Activated CD8-positive, alpha-beta T cell treated with anti-CD3 and anti-CD28 coated beads for 36 hours (primary cell): ENCODE measurements around the gene MAP3K7CL. TPM values are rescaled to one million over a fixed set of nuclear protein-coding genes. Genes with fewer than 3 reads are reported as not detected.

Source experiments
- ATAC-seq: fragments of 200-7000 bp; cut with Tn5 transposase; one replicate; pipeline ENCODE4 v1.10.0; 2021; ENCODE audit warnings: mild to moderate bottlenecking, moderate library complexity
- CTCF ChIA-PET: fragments of 350-600 bp; sonication (Branson Sonifier 250); formaldehyde crosslinking; loops from one replicate; lab custom pipeline; 2021; ENCODE audit warnings: antibody characterized with exemption; lab: Charles Lee
- POLR2A ChIA-PET: fragments of 350-600 bp; sonication (Branson Sonifier 250); formaldehyde crosslinking; loops from one replicate; lab custom pipeline; 2021; ENCODE audit warnings: antibody characterized with exemption; lab: Charles Lee
- DNase-seq: peaks from one replicate; pipeline ENCODE4 v3.0.0-alpha.2; 2020
- H3K27ac Mint-ChIP-seq: one replicate; pipeline ENCODE4 v1.8.0; 2021; ENCODE audit warnings: mild to moderate bottlenecking, mixed read lengths
- H3K27me3 Mint-ChIP-seq: one replicate; pipeline ENCODE4 v1.8.0; 2021; ENCODE audit warnings: mixed read lengths
- H3K36me3 Mint-ChIP-seq: one replicate; pipeline ENCODE4 v1.8.0; 2021; ENCODE audit warnings: low read depth, mixed read lengths
- H3K4me1 Mint-ChIP-seq: one replicate; pipeline ENCODE4 v1.8.0; 2021; ENCODE audit warnings: low read depth, mixed read lengths
- H3K4me3 Mint-ChIP-seq: one replicate; pipeline ENCODE4 v1.8.0; 2021; ENCODE audit warnings: mild to moderate bottlenecking, moderate library complexity, mixed read lengths
- H3K9me3 Mint-ChIP-seq: one replicate; pipeline ENCODE4 v1.8.0; 2021; ENCODE audit warnings: mixed read lengths
- intact Hi-C: fragments of 100-400 bp; cut with micrococcal nuclease; formaldehyde crosslinking; loops from one replicate; pipeline ENCODE4 v1.10.0; 2022
- total RNA-seq, 2 experiments: library from RNA; stranded (reverse); gene quantifications; one replicate each; pipeline ENCODE4 v1.2.3, GENCODE V29; 2021
- TF ChIP-seq, protein P1 (sequence below): fragments of 200-600 bp; IDR thresholded peaks from one replicate; pipeline ENCODE4 v1.8.0; 2022; ENCODE audit warnings: antibody characterized with exemption, mild to moderate bottlenecking

The MAP3K7CL gene
- total RNA-seq, 2 experiments from 2014 or later = 3.2 to 4.7 TPM

DNA sequence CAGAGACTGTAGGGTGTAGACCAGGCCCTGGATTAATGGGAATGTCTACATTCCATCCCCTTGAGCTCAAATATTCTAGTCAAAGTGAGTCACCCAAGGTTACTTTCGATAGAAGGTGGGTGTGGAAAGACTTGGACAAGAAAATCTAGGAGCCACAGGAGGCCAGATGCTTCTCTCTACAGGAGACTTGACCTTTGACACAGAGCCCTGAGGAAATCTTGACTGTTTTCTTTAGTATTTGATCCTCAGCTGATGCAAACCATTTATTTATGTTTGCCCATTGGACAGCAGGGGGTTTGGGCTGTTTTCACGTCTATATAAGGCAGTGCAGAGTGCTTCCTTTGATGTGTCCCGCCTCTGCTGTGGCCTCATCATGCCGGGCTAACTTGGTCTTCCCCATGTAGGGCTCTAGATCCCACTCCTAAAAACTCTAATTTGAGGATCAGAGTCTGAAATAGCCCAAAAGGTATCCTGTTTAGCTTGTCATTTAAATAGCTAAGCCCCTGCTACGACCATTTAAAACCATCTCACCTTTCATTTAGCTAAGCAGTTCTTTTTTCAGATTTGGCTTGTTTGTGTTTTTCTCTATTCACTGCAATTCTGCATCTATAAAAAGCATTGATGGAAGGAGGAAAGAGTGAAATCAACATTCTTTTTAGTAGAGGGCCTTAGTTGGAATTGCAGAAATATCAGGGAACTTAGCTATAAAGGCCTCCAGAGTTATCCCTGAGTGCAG, 15.5 kb upstream of the MAP3K7CL start:
- DNase-seq = no peak
- no peaks in the 10 kb centered on the region for H3K9me3 Mint-ChIP-seq
- H3K27me3 Mint-ChIP-seq = no peaks in the 10 kb centered on the region
- CTCF ChIA-PET = interaction anchor here (0.6 to 1.4 kb wide), 3 partner anchors 14 to 257 kb away, joined by 3 to 8 read pairs (median 3); no protein-coding TSS in a partner anchor
- no peaks in the 10 kb centered on the region for H3K36me3 Mint-ChIP-seq
- POLR2A ChIA-PET = interaction anchor here (1.0 to 1.1 kb wide), 2 partner anchors 13 to 35 kb away, joined by 3 read pairs; no protein-coding TSS in a partner anchor
- no peak overlapping the region for H3K27ac Mint-ChIP-seq
- intact Hi-C loops = no loop called here
- no peak for ATAC-seq
- H3K4me1 Mint-ChIP-seq = no peaks in the 10 kb centered on the region
- TF ChIP-seq, protein P1, sequence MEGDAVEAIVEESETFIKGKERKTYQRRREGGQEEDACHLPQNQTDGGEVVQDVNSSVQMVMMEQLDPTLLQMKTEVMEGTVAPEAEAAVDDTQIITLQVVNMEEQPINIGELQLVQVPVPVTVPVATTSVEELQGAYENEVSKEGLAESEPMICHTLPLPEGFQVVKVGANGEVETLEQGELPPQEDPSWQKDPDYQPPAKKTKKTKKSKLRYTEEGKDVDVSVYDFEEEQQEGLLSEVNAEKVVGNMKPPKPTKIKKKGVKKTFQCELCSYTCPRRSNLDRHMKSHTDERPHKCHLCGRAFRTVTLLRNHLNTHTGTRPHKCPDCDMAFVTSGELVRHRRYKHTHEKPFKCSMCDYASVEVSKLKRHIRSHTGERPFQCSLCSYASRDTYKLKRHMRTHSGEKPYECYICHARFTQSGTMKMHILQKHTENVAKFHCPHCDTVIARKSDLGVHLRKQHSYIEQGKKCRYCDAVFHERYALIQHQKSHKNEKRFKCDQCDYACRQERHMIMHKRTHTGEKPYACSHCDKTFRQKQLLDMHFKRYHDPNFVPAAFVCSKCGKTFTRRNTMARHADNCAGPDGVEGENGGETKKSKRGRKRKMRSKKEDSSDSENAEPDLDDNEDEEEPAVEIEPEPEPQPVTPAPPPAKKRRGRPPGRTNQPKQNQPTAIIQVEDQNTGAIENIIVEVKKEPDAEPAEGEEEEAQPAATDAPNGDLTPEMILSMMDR = no peak
- H3K4me3 Mint-ChIP-seq = no peak overlapping the region

DNA sequence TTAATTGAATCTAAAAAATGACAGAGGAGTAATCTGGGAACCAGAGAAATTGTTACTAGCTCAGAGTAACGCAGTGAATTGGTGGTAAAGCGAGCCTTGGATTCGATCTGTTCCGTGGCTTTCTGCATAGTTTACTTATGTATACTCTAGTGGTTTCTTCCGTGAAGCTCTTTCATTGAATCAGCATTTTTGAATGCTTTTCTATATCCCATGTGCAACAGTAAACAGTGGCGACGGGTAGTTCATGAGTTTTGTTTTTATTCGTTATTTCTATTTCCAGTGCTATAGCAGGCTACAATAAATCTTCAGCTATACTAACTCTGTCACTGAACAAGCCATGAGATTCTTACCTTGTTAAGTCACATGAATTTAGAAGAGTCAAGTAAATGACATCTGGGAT, 14.5 kb upstream of the MAP3K7CL start:
- no peak overlapping the region for H3K27ac Mint-ChIP-seq
- CTCF ChIA-PET = interaction anchor here (0.9 to 1.4 kb wide), 3 partner anchors 9 to 687 kb away, joined by 3 to 8 read pairs (median 4); no protein-coding TSS in a partner anchor
- no peaks in the 10 kb centered on the region for H3K27me3 Mint-ChIP-seq
- no peaks in the 10 kb centered on the region for H3K4me1 Mint-ChIP-seq
- DNase-seq = no peak
- H3K9me3 Mint-ChIP-seq = no peaks in the 10 kb centered on the region
- ATAC-seq = no peak
- no peaks in the 10 kb centered on the region for H3K36me3 Mint-ChIP-seq
- H3K4me3 Mint-ChIP-seq = no peak overlapping the region
- intact Hi-C loops = no loop called here
- POLR2A ChIA-PET = interaction anchor here (1.0 kb wide), 1 partner anchor 34 kb away, joined by 3 read pairs; no protein-coding TSS in a partner anchor
- TF ChIP-seq, protein P1 = no peak

DNA sequence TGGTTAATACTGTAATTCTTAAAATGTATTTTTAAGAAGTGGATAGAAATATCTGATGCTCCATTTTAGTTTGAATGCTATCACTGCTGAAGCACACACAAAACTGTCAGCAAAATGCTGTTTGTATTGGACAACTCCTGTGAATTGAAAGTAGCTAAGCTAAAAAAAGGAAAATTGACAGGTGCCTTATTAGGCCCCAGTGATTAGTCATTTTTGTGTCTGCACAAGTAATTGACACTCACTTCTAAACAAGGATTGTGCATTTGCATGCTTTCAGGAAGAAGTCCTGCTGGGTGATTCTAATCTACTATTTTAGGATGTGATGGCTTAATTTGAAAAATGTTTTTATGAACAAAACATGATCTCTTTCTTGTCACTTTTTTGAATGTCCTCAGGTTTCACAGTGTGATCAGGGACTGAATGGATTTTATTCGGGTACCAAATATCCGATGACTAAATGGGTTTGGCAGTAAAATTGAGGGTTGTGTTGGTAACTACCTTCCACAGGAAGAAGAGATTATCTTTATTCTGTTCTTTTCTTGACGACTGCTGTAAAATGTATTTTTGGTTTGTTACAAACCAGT, 13.0 kb upstream of the MAP3K7CL start:
- Mint-ChIP-seq H3K4me1 (no peaks in the 10 kb centered on the region), H3K27me3 (no peaks in the 10 kb centered on the region), H3K4me3 (no peak overlapping the region), H3K9me3 (no peaks in the 10 kb centered on the region), H3K36me3 (no peaks in the 10 kb centered on the region), H3K27ac (no peak overlapping the region)
- DNase-seq = no peak
- ChIA-PET POLR2A (no interaction called here), CTCF (no interaction called here)
- intact Hi-C loops = no loop called here
- TF ChIP-seq, protein P1 = no peak
- no peak for ATAC-seq

DNA sequence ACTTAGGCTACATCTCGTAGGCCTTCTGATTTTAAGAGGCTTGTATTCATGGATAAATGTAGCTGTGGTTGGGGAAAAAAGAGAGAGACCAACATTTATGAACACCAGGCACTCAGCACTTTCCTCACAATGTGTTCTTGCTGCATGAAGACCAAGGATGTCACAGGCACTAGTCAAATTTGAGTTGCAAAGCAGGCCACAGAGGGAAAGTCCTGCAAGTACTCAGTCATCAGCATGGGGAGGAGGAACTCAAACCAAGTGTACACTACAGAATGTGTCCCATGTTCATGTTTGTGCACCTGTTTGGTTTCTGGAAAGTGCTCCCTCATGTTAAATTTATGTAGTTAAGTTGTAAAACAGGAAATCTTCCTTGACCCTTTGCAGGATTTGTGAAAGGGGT, 8.7 kb upstream of the MAP3K7CL start:
- POLR2A ChIA-PET = no interaction called here
- TF ChIP-seq, protein P1 = no peak
- intact Hi-C loops = no loop called here
- ATAC-seq (no peak), DNase-seq (no peak)
- Mint-ChIP-seq H3K9me3 (no peaks in the 10 kb centered on the region), H3K27me3 (no peaks in the 10 kb centered on the region), H3K27ac (no peak overlapping the region), H3K36me3 (no peaks in the 10 kb centered on the region), H3K4me3 (no peak overlapping the region), H3K4me1 (no peaks in the 10 kb centered on the region)
- CTCF ChIA-PET = interaction anchor here (0.9 kb wide), 1 partner anchor 255 kb away, joined by 3 read pairs; no protein-coding TSS in a partner anchor

DNA sequence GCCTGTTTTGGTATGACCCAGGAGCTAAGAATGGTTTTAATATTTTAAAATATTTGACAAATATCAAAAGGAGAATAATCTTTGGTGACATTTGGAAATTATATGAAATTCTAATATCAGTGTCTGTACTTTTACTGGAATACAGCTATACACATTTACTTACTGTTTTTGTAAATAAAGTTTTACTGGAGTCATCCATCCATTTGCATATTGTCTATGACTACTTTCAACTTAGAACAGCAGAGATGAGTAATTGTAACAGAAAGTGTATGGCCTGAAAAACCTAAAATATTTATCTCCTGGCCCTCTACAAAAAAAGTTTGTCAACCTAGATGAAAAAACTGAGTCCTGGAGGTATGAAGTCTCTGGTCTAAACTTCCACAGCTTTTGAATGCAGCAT, 5.8 kb upstream of the MAP3K7CL start:
- ChIA-PET CTCF (interaction anchor here (1.1 kb wide), 1 partner anchor 9 kb away, joined by 3 read pairs; no protein-coding TSS in a partner anchor), POLR2A (no interaction called here)
- TF ChIP-seq, protein P1 = no peak
- no peaks in the 10 kb centered on the region for H3K36me3 Mint-ChIP-seq
- intact Hi-C loops = no loop called here
- ATAC-seq = no peak
- no peaks in the 10 kb centered on the region for H3K4me1 Mint-ChIP-seq
- no peaks in the 10 kb centered on the region for H3K27me3 Mint-ChIP-seq
- no peaks in the 10 kb centered on the region for H3K9me3 Mint-ChIP-seq
- no peak overlapping the region for H3K4me3 Mint-ChIP-seq
- DNase-seq = no peak
- no peak overlapping the region for H3K27ac Mint-ChIP-seq
